GM12891 (cell line): ENCODE results near the gene XCR1.
"Not testable (repeated sequence)": the region's sequence is repeated elsewhere in the genome, so short reads cannot be mapped to it uniquely, and the experiment has no call there.

Experiments used
- PAX5 ChIP-seq: IDR thresholded peaks from 2 replicates; pipeline ENCODE4 v1.6.1; 2011; ENCODE audit warnings: low read length, moderate library complexity, mild to moderate bottlenecking; ENCODE audit not compliant: insufficient read depth, severe bottlenecking
- POLR2A ChIP-seq: IDR thresholded peaks from 2 replicates; pipeline ENCODE4 v1.6.1; 2011; ENCODE audit warnings: low read depth, low read length, control low read depth
- POLR2AphosphoS5 ChIP-seq: IDR thresholded peaks from 2 replicates; pipeline ENCODE4 v1.6.1; 2011; ENCODE audit warnings: low read depth, low read length, control low read depth
- POU2F2 ChIP-seq: IDR thresholded peaks from 2 replicates; pipeline ENCODE4 v1.6.1; 2011; ENCODE audit warnings: low read depth, mild to moderate bottlenecking, control low read depth, low read length, moderate library complexity
- TAF1 ChIP-seq: IDR thresholded peaks from 2 replicates; pipeline ENCODE4 v1.6.1; 2011; ENCODE audit warnings: low read depth, low read length, control low read depth

GRCh38 chr3:46038071-46038470 is 10.8 kb upstream of the XCR1 start:
- not testable (repeated sequence) for TF ChIP-seq PAX5, TAF1, POLR2AphosphoS5, POU2F2, POLR2A
